WI38 (cell line): ENCODE data around the gene MMP17.

Experiments
- H3K4me3 ChIP-seq: 2 replicates; pipeline ENCODE4 v1.5.1; 2011; ENCODE audit warnings: low read depth, mild to moderate bottlenecking, control low read depth, low read length
- TF ChIP-seq, protein P1 (sequence below): IDR thresholded peaks from 2 replicates; pipeline ENCODE4 v1.5.1; 2012; ENCODE audit warnings: low read depth, mild to moderate bottlenecking, control low read depth, low read length

MMP17 gene

DNA sequence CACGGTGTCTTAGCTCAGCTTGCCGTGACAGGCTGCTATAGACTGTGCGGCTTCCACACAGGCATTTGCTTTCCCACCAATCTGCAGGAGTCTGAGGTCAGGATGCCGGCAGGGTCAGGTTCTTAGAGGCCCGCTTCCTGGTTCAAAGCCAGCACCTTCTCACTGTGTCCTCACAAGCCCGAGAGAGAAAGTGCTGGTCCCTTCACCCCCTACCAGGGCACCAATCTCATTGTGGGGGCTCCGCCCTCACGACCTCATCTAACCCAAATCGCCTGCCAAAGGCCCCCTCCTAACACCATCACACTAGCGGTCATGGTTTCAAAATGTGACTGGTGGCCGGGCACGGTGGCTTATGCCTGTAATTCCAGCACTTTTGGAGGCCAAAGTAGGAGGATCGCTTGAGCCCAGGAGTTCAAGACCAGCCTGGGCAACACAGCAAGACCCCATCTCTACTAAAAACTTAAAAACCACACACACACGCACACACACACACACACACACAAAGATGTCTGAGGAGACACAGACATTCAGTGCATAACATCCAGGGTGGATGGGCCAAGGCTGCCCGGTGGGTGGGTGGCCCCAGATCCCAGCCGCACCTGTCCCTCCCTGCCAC, 26.8 kb downstream of the MMP17 start:
- TF ChIP-seq, protein P1, sequence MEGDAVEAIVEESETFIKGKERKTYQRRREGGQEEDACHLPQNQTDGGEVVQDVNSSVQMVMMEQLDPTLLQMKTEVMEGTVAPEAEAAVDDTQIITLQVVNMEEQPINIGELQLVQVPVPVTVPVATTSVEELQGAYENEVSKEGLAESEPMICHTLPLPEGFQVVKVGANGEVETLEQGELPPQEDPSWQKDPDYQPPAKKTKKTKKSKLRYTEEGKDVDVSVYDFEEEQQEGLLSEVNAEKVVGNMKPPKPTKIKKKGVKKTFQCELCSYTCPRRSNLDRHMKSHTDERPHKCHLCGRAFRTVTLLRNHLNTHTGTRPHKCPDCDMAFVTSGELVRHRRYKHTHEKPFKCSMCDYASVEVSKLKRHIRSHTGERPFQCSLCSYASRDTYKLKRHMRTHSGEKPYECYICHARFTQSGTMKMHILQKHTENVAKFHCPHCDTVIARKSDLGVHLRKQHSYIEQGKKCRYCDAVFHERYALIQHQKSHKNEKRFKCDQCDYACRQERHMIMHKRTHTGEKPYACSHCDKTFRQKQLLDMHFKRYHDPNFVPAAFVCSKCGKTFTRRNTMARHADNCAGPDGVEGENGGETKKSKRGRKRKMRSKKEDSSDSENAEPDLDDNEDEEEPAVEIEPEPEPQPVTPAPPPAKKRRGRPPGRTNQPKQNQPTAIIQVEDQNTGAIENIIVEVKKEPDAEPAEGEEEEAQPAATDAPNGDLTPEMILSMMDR, result no peak
- H3K4me3 ChIP-seq, result no peak overlapping the region

DNA sequence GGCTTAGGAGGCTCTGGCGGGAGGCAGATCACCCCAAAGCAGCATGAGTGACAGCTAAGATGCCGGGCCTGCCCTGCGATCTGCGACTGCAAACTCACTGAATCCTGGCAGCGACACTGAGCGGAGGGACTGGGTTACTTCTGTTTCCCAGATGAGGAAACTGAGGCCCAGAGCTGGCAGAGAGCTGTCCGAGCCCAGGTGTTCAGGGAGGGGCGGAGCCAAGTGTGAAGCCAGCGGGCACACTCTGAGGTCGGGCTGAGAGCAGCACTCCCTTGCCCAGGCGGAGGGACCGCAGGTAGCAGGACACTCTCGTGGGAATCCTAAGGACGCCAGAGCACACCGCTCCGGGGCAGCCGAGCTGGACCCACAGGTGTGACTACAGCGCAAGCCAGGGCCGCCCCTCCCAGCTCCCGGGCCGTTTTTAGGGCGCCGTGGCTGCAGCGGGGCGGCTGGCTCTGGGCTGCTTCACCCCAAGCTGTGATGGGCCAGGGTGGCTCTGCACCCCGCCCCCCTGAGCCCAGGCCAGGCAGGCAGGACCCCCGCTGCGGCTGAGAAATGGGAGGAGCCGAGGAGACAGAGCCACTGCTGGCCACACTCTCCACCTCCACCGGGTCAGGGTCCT, 27.4 kb downstream of the MMP17 start:
- no peak overlapping the region for H3K4me3 ChIP-seq
- TF ChIP-seq, protein P1, result no peak

DNA sequence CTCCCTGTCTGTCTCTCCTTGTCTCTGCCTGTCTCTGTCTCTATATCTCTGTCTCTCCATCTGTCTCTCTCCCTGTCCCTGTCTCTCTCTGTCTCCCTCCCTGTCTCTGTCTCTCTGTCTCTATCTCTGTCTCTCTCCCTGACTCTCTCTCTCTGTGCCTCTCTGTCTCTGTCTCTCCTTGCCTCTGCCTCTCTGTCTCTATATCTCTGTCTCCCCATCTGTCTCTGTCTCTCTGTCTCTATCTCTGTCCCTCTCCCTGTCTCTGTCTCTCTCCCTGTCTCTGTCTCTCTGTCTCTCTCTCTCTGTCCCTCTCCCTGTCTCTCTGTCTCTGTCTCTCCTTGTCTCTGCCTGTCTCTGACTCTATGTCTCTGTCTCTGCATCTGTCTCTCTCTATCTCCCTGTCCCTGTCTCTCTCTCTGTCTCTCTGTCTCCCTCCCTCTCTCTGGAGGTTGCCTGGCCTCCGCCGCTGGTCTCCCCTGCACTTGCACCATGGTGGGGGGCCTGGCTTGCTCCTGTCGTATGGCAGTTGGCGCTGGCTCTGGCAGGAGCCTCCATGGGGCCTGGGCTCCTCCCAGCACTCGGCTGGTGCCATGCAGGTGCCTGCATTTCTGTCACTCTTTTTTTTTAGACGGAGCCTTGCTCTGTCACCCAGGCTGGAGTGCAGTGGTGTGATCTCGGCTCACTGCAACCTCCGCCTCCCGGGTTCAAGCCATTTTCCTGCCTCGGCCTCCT, 28.3 kb downstream of the MMP17 start:
- no peak overlapping the region for H3K4me3 ChIP-seq
- TF ChIP-seq, protein P1, result no peak

DNA sequence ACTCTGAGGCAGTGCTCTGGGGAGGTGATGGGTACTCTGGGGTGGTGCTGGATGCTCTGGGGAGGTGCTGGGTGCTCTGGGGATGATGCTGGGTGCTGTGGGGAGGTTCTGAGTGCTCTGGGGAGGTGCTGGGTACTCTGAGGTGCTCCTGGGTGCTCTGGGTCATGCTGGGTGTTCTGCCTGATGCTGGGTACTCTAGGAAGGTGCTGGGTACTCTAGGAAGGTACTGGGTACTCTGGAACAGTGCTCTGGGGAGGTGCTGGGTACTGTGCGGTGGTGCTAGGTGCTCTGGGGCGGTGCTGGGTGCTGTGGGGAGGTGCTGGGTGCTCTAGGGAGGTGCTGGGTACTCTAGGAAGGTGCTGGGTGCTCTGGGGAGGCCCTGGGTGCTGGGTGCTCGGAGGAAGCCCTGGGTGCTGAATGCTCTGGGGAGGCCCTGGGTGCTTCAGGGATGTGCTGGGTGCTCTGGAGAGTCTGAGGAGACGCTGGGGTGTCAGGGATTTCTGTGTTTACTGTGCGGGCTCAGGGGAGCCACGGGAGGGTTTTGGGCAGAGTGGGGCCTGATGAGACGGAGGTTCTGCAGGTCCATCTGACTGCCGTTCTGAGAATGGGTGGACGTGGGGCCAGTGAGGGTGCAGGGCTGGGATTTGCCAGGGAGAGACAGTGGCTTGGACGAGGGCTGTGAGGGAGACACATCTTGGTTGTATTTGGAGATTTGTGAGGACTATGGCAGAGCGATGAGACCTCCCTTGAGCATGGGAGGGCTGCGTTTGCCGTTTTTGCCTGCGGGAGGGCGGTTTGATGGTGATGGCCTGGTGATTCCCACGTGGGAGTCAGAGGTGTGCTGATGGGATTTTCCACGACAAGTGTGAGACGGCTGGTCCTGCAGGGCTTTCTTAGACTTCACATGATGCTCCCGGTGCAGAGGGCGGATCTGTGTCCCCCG, 30.0 kb downstream of the MMP17 start:
- TF ChIP-seq, protein P1, result no peak

DNA sequence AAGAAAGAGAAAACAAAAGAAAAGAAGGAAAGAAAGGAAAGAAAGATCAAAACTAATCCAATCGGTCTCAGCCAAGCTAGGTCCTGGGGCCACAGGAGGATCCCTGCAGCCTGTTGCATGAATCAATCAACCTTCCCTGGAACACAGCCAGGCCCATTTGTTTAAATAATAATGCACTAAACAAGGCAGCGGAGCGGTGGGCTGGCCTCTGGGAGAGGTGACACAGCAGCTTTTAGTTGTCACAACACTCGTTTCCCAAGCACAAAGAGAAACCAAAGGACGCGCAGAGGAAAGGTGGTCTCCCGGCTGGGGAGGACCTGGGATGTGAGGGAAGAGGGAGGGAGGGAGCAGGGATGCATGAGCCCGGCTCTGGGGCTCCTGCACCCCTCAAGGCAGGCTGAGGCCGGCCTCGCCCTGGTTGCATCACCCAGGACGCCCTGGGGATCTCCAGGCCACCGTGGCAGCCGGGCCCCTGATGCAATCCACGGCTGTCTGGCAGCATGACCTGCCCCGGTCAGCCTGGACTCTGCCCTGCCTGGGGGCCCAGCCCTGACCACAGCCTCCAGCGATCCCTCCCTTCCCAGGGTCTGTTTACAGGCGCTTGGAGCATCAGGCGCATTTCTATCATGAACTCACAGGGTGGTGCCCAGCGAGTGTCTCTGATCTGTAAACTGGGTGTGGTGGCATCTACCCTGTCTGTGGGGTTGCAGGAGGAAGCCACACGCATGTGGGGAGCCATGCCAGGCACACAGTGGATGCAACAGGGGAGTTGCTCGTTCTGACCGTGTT, 32.5 kb downstream of the MMP17 start:
- H3K4me3 ChIP-seq, result peak overlapping the region; percentile 35
- TF ChIP-seq, protein P1, result no peak

More for the DNA sequence above, 30.0 kb downstream of the MMP17 start:
- H3K4me3 ChIP-seq, result no peak overlapping the region

DNA sequence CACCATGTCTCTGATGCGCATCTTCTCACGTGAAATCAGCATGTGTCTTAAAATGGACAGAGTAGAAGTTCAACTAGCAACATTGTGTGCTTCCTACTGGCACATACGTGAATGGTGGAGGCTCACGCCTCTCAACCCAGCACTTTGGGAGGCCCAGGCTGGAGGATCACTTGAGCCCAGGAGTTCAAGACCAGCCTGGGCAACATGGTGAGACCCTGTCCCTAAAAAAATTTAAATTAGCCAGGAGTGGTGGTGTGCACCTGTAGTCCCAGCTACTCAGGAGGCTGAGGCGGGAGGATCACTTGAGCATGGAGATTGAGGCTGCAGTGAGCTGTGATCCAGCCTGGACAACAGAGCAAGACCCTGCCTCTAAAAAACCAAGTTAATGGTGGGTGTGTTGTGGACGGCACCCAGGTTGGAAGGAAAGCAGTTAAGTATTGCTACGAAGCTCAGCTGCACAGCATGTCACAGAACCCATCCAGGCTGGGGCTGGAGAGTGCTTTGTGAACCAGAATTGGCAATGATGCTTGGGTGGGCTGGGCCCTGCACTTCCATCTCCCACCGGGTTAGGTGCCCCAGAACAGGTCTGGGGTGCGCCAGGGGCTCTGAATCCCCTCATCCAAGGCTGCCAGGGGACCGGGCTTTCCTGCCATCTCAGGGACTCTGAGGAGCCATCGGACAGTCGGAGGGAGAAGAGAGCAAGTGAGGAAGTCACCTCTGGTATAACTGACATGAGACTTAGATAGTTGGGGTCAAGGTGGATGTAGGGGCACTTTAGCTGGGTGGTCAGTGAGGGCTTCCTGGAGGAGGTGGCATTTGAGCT, 33.3 kb downstream of the MMP17 start:
- TF ChIP-seq, protein P1, result no peak

More for the DNA sequence above, 33.3 kb downstream of the MMP17 start:
- no peak overlapping the region for H3K4me3 ChIP-seq
